GM12874 (cell line): ENCODE measurements around the gene APBA1.

ENCODE experiments used
- TF ChIP-seq, protein P1 (sequence below): IDR thresholded peaks from 2 replicates; pipeline ENCODE4 v1.5.1; 2011; ENCODE audit warnings: low read depth, mild to moderate bottlenecking, control low read depth, low read length, moderate library complexity; ENCODE audit not compliant: insufficient read depth

APBA1 gene

GRCh38 chr9:69455311-69455710 is 216.9 kb downstream of the APBA1 start:
- TF ChIP-seq, protein P1, sequence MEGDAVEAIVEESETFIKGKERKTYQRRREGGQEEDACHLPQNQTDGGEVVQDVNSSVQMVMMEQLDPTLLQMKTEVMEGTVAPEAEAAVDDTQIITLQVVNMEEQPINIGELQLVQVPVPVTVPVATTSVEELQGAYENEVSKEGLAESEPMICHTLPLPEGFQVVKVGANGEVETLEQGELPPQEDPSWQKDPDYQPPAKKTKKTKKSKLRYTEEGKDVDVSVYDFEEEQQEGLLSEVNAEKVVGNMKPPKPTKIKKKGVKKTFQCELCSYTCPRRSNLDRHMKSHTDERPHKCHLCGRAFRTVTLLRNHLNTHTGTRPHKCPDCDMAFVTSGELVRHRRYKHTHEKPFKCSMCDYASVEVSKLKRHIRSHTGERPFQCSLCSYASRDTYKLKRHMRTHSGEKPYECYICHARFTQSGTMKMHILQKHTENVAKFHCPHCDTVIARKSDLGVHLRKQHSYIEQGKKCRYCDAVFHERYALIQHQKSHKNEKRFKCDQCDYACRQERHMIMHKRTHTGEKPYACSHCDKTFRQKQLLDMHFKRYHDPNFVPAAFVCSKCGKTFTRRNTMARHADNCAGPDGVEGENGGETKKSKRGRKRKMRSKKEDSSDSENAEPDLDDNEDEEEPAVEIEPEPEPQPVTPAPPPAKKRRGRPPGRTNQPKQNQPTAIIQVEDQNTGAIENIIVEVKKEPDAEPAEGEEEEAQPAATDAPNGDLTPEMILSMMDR: no peak

GRCh38 chr9:69454321-69454720 is 217.8 kb downstream of the APBA1 start:
- TF ChIP-seq, protein P1: no peak

GRCh38 chr9:69453746-69454145 is 218.4 kb downstream of the APBA1 start:
- TF ChIP-seq, protein P1: no peak

DNA sequence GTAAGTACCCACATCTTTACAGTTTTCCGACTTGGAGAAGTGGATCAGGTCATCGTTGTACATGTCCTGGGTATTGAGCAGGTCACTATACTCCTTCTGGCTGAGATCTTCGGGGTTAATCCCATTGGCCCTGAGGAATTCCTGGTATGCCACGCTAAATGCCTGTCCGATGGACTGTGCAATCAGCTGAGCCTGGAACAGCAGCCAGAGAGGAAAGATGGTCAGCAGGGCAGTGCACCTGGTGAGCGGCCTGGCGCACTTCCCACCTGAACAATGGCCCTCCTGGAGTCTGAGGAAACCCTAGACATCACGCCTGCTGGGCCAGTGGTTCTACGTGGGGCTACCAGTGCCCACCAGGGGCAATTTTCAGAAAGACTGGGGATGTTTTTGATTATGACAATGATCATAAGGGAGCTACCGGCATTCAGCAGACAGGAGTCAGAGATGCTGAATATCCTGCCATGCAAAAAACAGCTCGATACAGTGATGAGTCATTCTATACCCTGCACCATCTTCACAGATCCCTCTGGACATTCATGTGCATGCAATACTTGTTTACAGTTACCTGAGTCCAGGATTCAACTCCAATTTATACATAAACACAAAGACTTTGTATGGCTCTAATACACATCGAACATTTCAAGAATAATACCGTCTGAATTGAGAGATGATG is 219.9 kb downstream of the APBA1 start:
- TF ChIP-seq, protein P1: no peak

- TF ChIP-seq, protein P1: no peak
These were observed 225.7 kb downstream of the APBA1 start for GRCh38 chr9:69446496-69446895.

GRCh38 chr9:69445251-69445650 is 226.9 kb downstream of the APBA1 start:
- TF ChIP-seq, protein P1: no peak

GRCh38 chr9:69444791-69445190 is 227.4 kb downstream of the APBA1 start:
- TF ChIP-seq, protein P1: no peak

DNA sequence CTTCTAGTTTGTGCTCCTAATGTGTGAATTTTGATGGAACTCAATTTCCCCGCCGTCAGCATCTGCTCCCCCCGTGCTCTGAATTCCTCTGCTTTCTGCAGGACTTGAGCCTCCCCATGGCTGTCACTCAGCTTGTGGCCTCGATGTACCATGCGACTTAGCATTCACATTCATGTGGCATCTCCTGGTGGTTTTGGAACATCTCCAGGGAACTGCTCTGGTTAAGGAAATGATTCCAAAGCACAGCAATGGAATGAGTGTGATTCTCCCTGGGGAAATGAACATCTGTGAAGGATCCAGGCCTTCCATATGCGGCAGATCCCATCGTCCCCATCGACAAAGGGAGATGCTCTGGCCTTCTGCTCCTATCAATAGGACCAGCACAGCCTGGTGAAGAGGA is 228.2 kb downstream of the APBA1 start:
- TF ChIP-seq, protein P1: no peak
